Spleen (tissue), 7 donors: ENCODE data around the gene NFIB.

Source experiments
- POLR2A ChIP-seq, 3 donors: fragments of 450-650 bp; IDR thresholded peaks; one replicate each; pipeline ENCODE4 v1.5.1; 2017; ENCODE audit warnings: antibody characterized with exemption in 3 of 3, mild to moderate bottlenecking in 1 of 3
- POLR2AphosphoS5 ChIP-seq, 3 donors: sonication (generic); formaldehyde crosslinking; IDR thresholded peaks; one replicate each; pipeline ENCODE4 v1.5.1; 2017; ENCODE audit warnings: antibody characterized with exemption in 3 of 3
- TF ChIP-seq, protein P1 (sequence below), 11 experiments: fragments of 200-600 bp in 7 of 11; fragments of 450-650 bp in 4 of 11; sonication (generic) in 4 of 11; IDR thresholded peaks in 8 of 11; conservative IDR thresholded peaks in 3 of 11; 1 replicate in 7 of 11; 2 replicates in 4 of 11; pipeline versions ENCODE4 v1.4.0 to v1.8.0; 2016 to 2021; ENCODE audit warnings: antibody characterized with exemption in 11 of 11, inconsistent platforms in 4 of 11, mild to moderate bottlenecking in 1 of 11
- donor health status: DM: no; HTN: no; CAD: no; lungs with moderate emphysema.
- donor health status: DM: no; HTN: no; CAD: no.
- donor health status: DM: no; HTN: no; CAD: no.

DNA sequence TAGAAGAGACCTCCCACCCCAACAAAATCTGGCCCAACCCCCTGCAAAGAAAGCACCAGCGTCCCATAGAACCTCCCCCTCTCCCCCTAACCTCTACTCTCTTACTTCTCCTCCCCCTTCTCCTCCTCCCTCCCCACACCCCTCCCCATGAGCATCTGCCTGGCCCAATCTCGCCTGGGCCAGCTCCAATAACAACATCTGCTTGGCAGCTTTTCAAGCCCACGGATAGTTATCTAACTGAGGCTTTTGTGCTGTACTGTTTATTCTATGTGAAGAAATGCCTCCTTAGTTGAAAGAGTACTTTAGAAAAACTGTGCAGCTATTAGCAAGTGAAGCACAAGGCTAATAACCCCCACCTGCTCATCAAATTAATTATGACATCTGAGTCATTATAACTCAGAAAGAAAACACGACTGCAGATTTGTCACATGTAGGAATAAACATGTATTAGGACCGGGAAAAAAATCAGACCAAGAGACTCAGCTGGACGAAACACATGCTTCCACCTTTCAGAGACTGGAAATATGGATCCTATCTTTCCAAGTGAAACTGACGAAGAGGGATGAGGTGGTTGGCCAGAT, 42.8 kb downstream of the NFIB start:
- TF ChIP-seq POLR2AphosphoS5 (IDR thresholded peaks at IDR 0.05): no peak
- TF ChIP-seq POLR2A (IDR thresholded peaks at IDR 0.05): no peak
- TF ChIP-seq, protein P1, sequence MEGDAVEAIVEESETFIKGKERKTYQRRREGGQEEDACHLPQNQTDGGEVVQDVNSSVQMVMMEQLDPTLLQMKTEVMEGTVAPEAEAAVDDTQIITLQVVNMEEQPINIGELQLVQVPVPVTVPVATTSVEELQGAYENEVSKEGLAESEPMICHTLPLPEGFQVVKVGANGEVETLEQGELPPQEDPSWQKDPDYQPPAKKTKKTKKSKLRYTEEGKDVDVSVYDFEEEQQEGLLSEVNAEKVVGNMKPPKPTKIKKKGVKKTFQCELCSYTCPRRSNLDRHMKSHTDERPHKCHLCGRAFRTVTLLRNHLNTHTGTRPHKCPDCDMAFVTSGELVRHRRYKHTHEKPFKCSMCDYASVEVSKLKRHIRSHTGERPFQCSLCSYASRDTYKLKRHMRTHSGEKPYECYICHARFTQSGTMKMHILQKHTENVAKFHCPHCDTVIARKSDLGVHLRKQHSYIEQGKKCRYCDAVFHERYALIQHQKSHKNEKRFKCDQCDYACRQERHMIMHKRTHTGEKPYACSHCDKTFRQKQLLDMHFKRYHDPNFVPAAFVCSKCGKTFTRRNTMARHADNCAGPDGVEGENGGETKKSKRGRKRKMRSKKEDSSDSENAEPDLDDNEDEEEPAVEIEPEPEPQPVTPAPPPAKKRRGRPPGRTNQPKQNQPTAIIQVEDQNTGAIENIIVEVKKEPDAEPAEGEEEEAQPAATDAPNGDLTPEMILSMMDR (IDR thresholded peaks at IDR 0.05 in 8 of 11, conservative IDR thresholded peaks at IDR 0.05 in 3 of 11): no peak
